Muscle of back (tissue), 13 donors: ENCODE results near the gene RGCC. TPM values are rescaled to one million over a fixed set of nuclear protein-coding genes. Genes with fewer than 3 reads are reported as not detected.
"Not testable (repeated sequence)": the region's sequence is repeated elsewhere in the genome, so short reads cannot be mapped to it uniquely, and the experiment has no call there.

Experiments
- DNase-seq, 3 donors: peaks; one replicate each; pipeline versions ENCODE4 v3.0.0 to v3.0.0-alpha.2; 2013
- long read RNA-seq, 9 donors: transcript quantifications; one replicate each; lab custom pipeline, GENCODE V29; 2026
- polyA plus RNA-seq, 10 donors: library from polyadenylated mRNA; unstranded; fragments of 120-200 nt; gene quantifications; one replicate each; pipeline ENCODE4 v1.2.1, GENCODE V29; 2013; ENCODE audit not compliant: insufficient read length in 10 of 10

RGCC gene, protein sequence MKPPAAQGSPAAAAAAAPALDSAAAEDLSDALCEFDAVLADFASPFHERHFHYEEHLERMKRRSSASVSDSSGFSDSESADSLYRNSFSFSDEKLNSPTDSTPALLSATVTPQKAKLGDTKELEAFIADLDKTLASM
- polyA plus RNA-seq: 10 to 100 TPM; 20.9 to 32.4 (median 23.0) TPM
- long read RNA-seq, donor 1, transcript RGCC-201 (5 exons, 960 nt): major isoform, 18 of 18 reads
- long read RNA-seq, donor 1, partial matches to known transcripts: 0 of 18 reads
- long read RNA-seq, donor 1, other reads (novel, unspliced or antisense): 0 of 18 reads
- long read RNA-seq, donor 2, transcript RGCC-201 (5 exons, 960 nt): major isoform, 24 of 24 reads
- long read RNA-seq, donor 2, partial matches to known transcripts: 0 of 24 reads
- long read RNA-seq, donor 2, other reads (novel, unspliced or antisense): 0 of 24 reads
- long read RNA-seq, donor 3: 0 reads
- long read RNA-seq, donor 4, transcript RGCC-201 (5 exons, 960 nt): major isoform, 21 of 21 reads
- long read RNA-seq, donor 4, partial matches to known transcripts: 0 of 21 reads
- long read RNA-seq, donor 4, other reads (novel, unspliced or antisense): 0 of 21 reads
- long read RNA-seq, donor 5, transcript RGCC-201 (5 exons, 960 nt): major isoform, 29 of 29 reads
- long read RNA-seq, donor 5, partial matches to known transcripts: 0 of 29 reads
- long read RNA-seq, donor 5, other reads (novel, unspliced or antisense): 0 of 29 reads
- long read RNA-seq, donor 6, transcript RGCC-201 (5 exons, 960 nt): major isoform, 24 of 30 reads
- long read RNA-seq, donor 6, partial matches to known transcripts: 6 of 30 reads
- long read RNA-seq, donor 6, other reads (novel, unspliced or antisense): 0 of 30 reads
- long read RNA-seq, donor 7, transcript RGCC-201 (5 exons, 960 nt): major isoform, 13 of 13 reads
- long read RNA-seq, donor 7, partial matches to known transcripts: 0 of 13 reads
- long read RNA-seq, donor 7, other reads (novel, unspliced or antisense): 0 of 13 reads
- long read RNA-seq, donor 8, transcript RGCC-201 (5 exons, 960 nt): major isoform, 7 of 12 reads
- long read RNA-seq, donor 8, partial matches to known transcripts: 5 of 12 reads
- long read RNA-seq, donor 8, other reads (novel, unspliced or antisense): 0 of 12 reads
- long read RNA-seq, donor 9, partial matches to known transcripts: 0 of 1 reads
- long read RNA-seq, donor 9, other reads (novel, unspliced or antisense): 0 of 1 reads

DNA sequence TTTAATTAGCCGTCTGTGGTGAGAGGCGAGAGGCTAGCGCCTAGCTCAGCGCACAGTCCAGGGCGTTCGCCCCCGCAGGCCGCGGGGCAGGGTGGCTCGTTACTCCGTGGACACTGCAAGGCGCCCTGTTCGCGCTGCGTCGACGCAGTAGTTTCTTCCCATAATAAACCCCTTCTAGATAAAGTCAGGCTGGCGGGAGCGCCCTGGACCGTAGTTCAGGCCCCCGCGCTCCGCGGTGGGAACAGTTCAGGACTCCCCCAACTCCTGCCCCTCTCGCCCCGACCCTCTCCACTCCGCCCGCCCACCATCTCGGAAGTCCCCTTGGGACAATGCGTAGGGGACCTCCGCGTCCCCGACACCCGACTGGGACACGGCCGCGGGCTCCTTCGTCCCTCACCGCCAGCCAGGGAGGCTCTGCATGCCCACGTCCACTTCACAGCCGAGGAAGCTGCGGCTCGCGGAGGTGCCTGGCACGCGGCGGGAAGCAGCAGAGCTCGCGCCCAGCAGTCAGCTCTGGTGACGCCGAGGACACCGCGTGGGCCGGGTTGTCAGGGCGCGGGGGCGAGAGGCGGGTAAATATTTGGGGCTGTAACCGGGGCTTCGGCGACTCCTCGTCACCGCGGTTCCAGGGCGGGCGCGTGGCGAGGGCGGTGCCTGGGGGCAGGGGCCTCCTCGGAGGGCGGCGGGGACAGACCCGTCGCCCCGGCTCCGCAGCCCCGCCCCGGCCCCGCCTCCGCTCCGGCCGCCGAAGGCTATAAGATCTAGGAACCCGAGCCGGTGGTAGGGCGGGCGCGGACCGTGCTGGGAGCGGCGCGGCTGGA, at the start of gene RGCC:
RGCC (plus strand) TSS at position 783 of the 821 bp plus-strand sequence. CDS start 158 bp downstream, outside the sequence.
- peak in 2 of 3 donors; percentile 75 to 90 for DNase-seq

DNA sequence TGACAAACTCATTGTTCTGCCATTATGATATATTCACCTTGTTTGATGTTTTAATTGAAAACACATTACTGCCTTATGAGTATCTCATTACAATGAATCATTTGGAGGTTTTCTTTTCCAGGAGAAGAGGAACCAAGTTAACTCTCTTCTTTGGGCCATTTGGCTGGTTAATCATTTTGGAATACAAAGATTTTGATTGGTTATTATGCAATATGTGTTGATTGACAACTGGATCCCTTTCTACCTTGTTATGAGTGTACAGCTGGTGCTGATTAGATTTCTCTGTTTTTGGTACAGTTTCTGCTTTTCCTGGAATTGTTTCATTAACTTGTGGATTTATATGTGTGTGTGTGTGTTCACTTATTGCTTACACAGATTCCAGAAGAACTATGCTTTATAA, 49.2 kb upstream of the RGCC start:
- peak in 2 of 3 donors; percentile 31 to 51 for DNase-seq

- DNase-seq: peak in 2 of 3 donors; percentile 36 to 63
Observed at GRCh38 chr13:41408746-41409145, 48.6 kb upstream of the RGCC start.

DNA sequence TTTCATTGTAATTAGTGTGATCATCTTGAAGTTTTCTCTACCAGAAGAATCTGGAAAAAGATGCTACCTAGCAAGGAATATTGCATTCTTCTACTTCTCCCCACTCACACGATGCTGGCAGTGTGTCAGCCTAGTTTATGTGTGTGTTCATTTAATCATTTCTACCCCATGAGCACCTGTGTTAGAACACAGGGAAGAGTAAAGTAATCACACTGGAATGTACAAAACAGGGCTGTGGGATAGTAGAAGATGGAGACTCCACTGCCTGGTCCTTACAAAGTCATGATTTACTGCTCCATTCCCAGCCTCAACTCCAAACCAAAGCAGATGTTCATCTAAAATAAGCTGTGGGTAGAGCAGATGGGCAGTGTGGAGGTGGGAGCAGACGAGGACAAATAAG, 47.7 kb upstream of the RGCC start:
- DNase-seq: no peak

GRCh38 chr13:41411060-41411459, 46.3 kb upstream of the RGCC start:
- DNase-seq: no peak

DNA sequence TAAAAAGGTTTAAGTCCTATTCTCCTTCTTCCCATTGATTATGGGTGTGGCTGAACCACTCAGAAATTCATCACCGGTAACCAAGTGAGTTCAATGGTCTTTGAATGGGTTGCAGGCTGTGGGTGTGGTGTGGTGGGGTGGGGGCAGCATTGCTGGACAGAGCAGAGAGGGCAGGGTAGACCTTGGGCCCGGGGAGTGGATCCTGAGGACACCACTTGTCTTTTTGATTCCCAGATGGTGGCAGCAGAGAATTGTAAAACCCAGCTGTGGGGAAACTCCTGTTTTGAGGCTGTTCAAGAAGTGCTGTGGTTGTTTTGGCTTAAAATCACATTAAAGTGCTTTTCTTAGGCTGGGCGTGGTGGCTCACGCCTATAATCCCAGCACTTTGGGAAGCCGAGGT, 45.8 kb upstream of the RGCC start:
- peak; percentile 43 to 77 (median 48) for DNase-seq

- peak; percentile 36 to 75 (median 36) for DNase-seq
Observed at GRCh38 chr13:41413872-41414271, 43.5 kb upstream of the RGCC start.

- no peak for DNase-seq
Observed at GRCh38 chr13:41416276-41416675, 41.1 kb upstream of the RGCC start.

DNA sequence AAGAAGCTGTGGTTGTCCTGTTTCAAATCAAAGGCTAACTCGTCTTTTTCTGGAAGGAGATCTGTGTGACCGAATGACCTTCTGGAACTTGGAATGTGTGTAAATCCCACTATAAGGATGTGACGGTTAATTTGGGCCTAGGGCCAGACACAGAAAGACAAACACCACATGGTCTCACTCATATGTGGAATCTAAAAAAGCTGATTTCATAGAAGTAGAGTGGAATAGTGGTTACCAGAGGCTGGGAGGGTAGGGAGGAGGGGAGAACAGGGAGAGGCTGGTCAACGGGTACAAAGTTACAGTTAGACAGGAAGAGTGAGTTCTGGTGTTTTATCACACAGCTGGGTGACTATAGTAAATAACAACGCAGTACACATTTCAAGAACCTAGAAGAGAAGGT, 39.3 kb upstream of the RGCC start:
- DNase-seq: peak in 2 of 3 donors; percentile 25 to 37

- no peak for DNase-seq
Observed at GRCh38 chr13:41418731-41419130, 38.6 kb upstream of the RGCC start.

GRCh38 chr13:41419206-41419605, 38.1 kb upstream of the RGCC start:
- no peak for DNase-seq

GRCh38 chr13:41420146-41420545, 37.2 kb upstream of the RGCC start:
- no peak for DNase-seq

DNA sequence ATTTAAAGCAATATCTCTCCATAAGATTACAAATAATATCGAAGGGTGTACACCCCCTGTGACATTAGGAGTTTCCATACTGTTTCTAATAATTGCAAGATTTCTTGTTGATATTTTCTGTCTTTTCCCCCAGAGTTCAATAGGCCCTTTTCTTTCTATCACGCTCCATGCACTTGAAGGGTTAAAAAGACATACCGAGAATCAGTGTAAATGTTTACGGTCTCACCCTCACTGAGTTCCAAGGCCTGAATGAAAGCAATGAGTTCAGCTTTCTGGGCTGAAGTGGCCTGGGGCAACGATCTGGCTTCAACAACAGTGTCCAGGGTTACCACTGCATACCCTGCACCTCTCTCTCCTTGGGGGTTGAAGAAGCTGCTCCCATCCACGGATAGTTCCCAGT, 36.0 kb upstream of the RGCC start:
- DNase-seq: not testable (repeated sequence)

DNA sequence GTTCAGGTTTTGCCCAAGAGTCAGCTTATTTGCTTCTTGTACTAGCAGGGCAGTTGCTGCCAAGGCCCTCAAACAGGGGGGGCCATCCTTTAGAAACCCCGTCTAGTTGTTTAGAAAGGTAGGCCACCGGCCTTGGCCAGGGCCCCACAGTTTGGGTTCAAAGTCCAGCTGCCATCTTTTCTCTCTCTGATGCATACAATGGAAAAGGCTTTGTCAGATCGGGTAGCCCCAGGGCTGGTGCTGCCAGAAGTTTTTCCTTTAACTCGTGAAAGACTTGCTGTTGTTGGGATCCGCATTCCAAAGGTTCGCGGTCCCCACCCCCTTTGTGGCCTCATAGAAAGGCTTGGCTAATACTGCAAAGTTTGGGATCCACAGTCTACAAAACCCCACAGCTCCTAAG, 35.4 kb upstream of the RGCC start:
- not testable (repeated sequence) for DNase-seq

DNA sequence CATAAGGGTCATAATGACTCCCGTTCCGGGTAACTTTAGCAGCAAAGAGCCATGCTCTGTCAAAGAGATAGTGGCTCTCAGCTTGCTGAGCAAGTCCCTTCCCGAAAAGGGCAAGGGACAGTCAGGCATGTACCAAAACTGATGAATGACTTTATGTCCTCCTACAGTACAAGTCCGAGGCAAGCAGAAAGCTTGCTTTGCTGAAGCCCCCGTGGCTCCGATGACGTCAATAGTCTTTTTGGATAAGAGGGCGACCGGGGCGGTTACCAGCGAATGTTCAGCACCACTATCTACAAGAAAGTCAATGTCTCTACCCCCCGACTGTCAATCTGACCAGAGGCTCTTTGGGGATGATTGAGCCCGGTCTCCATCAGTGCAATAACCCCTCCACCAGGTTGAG, 34.1 kb upstream of the RGCC start:
- not testable (repeated sequence) for DNase-seq

DNA sequence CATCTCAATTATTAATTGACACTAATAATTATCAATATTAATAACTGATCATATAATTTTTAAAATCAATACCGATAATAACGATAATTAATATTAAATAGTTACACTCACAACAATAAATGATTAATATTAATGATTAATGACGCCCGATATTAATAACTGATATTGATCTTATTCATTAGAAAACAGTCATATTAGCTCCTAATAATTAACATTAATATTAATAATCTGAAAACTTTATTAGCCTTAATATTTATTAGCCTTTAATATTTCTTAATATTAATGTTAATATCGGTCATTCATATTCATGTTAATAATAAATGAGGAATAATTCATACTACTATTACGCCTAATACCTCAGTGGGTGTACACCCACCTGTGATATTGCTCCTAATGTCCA, 32.7 kb upstream of the RGCC start:
- not testable (repeated sequence) for DNase-seq

DNA sequence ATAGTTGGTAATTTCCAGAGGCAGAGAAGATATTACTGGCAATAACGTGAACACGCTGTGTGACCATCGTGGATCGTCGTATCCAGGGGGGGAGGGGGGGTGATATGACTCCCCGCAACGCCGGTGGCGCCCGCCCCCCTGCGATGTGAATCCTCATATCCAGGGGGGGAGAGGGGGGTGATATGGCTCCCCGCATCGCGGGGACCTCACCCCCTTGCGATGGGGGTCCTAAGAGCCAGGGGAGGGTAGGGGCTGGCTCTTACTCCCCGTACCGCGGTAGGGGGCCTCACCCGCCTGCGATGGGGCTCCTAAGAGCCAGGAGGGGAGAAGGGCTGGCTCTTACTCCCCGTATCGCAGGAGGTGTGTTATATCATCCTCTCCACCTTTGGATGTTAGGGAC, 31.3 kb upstream of the RGCC start:
- DNase-seq: no peak

GRCh38 chr13:41427666-41428065, 29.7 kb upstream of the RGCC start:
- DNase-seq: no peak

DNA sequence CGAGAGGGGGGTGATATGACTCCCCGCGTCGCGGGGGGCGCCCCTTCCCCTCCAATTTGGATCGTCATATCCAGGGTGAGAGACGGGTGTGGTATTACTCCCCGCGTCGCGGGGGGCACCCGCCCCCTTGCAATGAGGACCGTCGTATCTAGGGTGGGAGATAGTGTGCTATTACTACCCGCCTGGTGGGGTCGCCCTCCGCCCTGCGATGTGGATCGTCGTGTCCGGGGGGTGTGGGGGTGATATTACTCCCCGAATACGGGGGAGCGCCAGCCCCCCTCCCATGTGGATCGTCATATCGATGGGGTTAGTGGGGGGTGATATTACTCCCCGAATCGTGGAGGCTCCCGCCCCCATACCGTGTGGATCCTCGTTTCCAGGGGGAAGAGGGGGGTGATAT, 29.2 kb upstream of the RGCC start:
- DNase-seq: no peak

DNA sequence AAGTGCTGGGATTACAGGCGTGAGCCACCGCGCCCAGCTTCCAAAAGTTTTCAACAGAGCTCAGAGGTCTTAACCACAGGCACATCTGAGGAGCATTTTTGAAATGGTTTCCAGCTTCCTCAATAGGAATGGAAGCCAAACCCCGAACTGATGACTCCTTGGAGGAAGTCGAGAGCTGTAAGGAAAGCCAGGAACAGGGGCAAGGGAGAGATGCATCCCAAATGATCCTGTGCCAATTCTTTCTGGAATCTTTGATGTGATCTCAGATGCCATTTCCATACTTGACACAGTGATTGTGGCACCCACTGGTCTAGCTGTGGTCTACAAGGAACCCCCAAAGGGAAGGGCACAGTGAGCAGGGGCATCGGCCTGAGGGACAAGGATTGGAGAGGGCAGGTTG, 23.3 kb upstream of the RGCC start:
- DNase-seq: not testable (repeated sequence)
